Testis (tissue), 2 donors: ENCODE results near the gene TRNAU1AP.

Experiments used
- CTCF ChIP-seq, 3 experiments: fragments of 450-650 bp in 2 of 3; fragments of 200-600 bp in 1 of 3; sonication (generic) in 1 of 3; IDR thresholded peaks; one replicate each; pipeline ENCODE4 v1.5.1; 2016 to 2019; ENCODE audit warnings: antibody characterized with exemption in 3 of 3, mild to moderate bottlenecking in 2 of 3, moderate library complexity in 1 of 3
- POLR2A ChIP-seq: fragments of 450-650 bp; IDR thresholded peaks from one replicate; pipeline ENCODE4 v1.6.1; 2017; ENCODE audit warnings: antibody characterized with exemption, mild to moderate bottlenecking, moderate library complexity

GRCh38 chr1:28573564-28573963 lies 20.7 kb downstream of the TRNAU1AP start:
- TF ChIP-seq CTCF (IDR thresholded peaks at IDR 0.05) (no peak), POLR2A (no peak)
